ENCODE measurements around the gene ZNF141.

The ZNF141 gene

GRCh38 chr4:336099-336892, 1.3 kb upstream of the ZNF141 start:
- in situ Hi-C loops (cut with HindIII; ENCODE audit: low pct_ligation_motif_present, low sequenced_read_pairs): no loop called here
- peak overlapping the region; percentile 84 for H3K4me3 ChIP-seq (ENCODE audit: low read depth, low read length)
- H3K27me3 ChIP-seq (replicated peaks): no peaks in the 10 kb centered on the region
- TF ChIP-seq CTCF (IDR thresholded peaks at IDR 0.05; ENCODE audit: low read depth, low read length, missing control alignments): no peak
- H3K36me3 ChIP-seq (replicated peaks): no peaks in the 10 kb centered on the region
- H3K27ac ChIP-seq: no peak overlapping the region
- no peak for DNase-seq

GRCh38 chr4:336893-337142, 796 bp upstream of the ZNF141 start:
- no peak for TF ChIP-seq CTCF (IDR thresholded peaks at IDR 0.05; ENCODE audit: low read depth, low read length, missing control alignments)
- Histone ChIP-seq H3K36me3 (replicated peaks) (no peaks in the 10 kb centered on the region), H3K4me3 (ENCODE audit: low read depth, low read length) (peak overlapping the region; percentile 84), H3K27ac (peak overlapping the region; percentile 7), H3K27me3 (replicated peaks) (no peaks in the 10 kb centered on the region)
- in situ Hi-C loops (cut with HindIII; ENCODE audit: low pct_ligation_motif_present, low sequenced_read_pairs): no loop called here
- DNase-seq: no peak

- H3K36me3 ChIP-seq (replicated peaks): no peaks in the 10 kb centered on the region
- DNase-seq: peak; percentile 14
Measured at GRCh38 chr4:337932-338758, 531 bp downstream of the ZNF141 start.

GRCh38 chr4:338759-339097, 1.1 kb downstream of the ZNF141 start:
- peaks cover under 1% of the 10 kb centered on the region for H3K36me3 ChIP-seq (replicated peaks)
- H3K27ac ChIP-seq: no peak overlapping the region
- no peaks in the 10 kb centered on the region for H3K27me3 ChIP-seq (replicated peaks)
- TF ChIP-seq CTCF (IDR thresholded peaks at IDR 0.05; ENCODE audit: low read depth, low read length, missing control alignments): no peak
- no peak for DNase-seq
- in situ Hi-C loops (cut with HindIII; ENCODE audit: low pct_ligation_motif_present, low sequenced_read_pairs): no loop called here
- H3K4me3 ChIP-seq (ENCODE audit: low read depth, low read length): peak overlapping the region; percentile 84

More at GRCh38 chr4:337932-338758, 531 bp downstream of the ZNF141 start:
- no peak for TF ChIP-seq CTCF (IDR thresholded peaks at IDR 0.05; ENCODE audit: low read depth, low read length, missing control alignments)
- Histone ChIP-seq H3K27ac (peak overlapping the region; percentile 79), H3K4me3 (ENCODE audit: low read depth, low read length) (peak overlapping the region; percentile 84), H3K27me3 (replicated peaks) (no peaks in the 10 kb centered on the region)
- in situ Hi-C loops (cut with HindIII; ENCODE audit: low pct_ligation_motif_present, low sequenced_read_pairs): no loop called here

GRCh38 chr4:340011-340410, 2.4 kb downstream of the ZNF141 start:
- Histone ChIP-seq H3K36me3 (replicated peaks) (peaks cover 8% of the 10 kb centered on the region), H3K27me3 (replicated peaks) (no peaks in the 10 kb centered on the region), H3K4me3 (ENCODE audit: low read depth, low read length) (no peak overlapping the region), H3K27ac (no peak overlapping the region)
- in situ Hi-C loops (cut with HindIII; ENCODE audit: low pct_ligation_motif_present, low sequenced_read_pairs): no loop called here
- DNase-seq: no peak
- TF ChIP-seq CTCF (IDR thresholded peaks at IDR 0.05; ENCODE audit: low read depth, low read length, missing control alignments): no peak
